PFSK-1 (cell line): ENCODE data around the gene ARHGAP30.

Source experiments
- POLR2AphosphoS5 ChIP-seq: IDR thresholded peaks from 2 replicates; pipeline ENCODE4 v1.6.1; 2012; ENCODE audit warnings: low read depth, mild to moderate bottlenecking, control low read depth, low read length, moderate library complexity
- SIN3A ChIP-seq: IDR thresholded peaks from 2 replicates; pipeline ENCODE4 v1.6.1; 2012; ENCODE audit warnings: mild to moderate bottlenecking, low read length, moderate library complexity, borderline replicate concordance; ENCODE audit not compliant: insufficient read depth
- TAF1 ChIP-seq: IDR thresholded peaks from 2 replicates; pipeline ENCODE4 v1.6.1; 2012; ENCODE audit warnings: low read length, control low read depth, borderline replicate concordance; ENCODE audit not compliant: insufficient read depth

GRCh38 chr1:161006563-161006962 lies 63.1 kb downstream of the ARHGAP30 start:
- TF ChIP-seq SIN3A (no peak), POLR2AphosphoS5 (no peak), TAF1 (no peak)
